NCI-H146 treated with DMSO at 0.1 percent for 48 hours (cell line): ENCODE results near the gene QRICH2.
"Not testable (repeated sequence)": the region's sequence is repeated elsewhere in the genome, so short reads cannot be mapped to it uniquely, and the experiment has no call there.

ENCODE experiments used
- DNase-seq: peaks from one replicate; lab custom pipeline; 2025; ENCODE audit not compliant: unreplicated experiment; lab: John Stamatoyannopoulos, UW

Gene QRICH2

GRCh38 chr17:76233588-76234353 lies 74.3 kb downstream of the QRICH2 start:
- DNase-seq, result no peak

- no peak for DNase-seq
These were observed 75.7 kb downstream of the QRICH2 start for GRCh38 chr17:76232342-76232741.

- not testable (repeated sequence) for DNase-seq
These were observed 81.3 kb downstream of the QRICH2 start for GRCh38 chr17:76226749-76227148.

GRCh38 chr17:76225373-76226086 lies 82.5 kb downstream of the QRICH2 start:
- not testable (repeated sequence) for DNase-seq
